NCI-H1930 (cell line): ENCODE results near the gene RBM19.
"Not testable (repeated sequence)": the region's sequence is repeated elsewhere in the genome, so short reads cannot be mapped to it uniquely, and the experiment has no call there.

ENCODE experiments used
- DNase-seq, 2 experiments: peaks; one replicate each; lab custom pipeline; 2025; lab: John Stamatoyannopoulos, UW

Gene RBM19

DNA sequence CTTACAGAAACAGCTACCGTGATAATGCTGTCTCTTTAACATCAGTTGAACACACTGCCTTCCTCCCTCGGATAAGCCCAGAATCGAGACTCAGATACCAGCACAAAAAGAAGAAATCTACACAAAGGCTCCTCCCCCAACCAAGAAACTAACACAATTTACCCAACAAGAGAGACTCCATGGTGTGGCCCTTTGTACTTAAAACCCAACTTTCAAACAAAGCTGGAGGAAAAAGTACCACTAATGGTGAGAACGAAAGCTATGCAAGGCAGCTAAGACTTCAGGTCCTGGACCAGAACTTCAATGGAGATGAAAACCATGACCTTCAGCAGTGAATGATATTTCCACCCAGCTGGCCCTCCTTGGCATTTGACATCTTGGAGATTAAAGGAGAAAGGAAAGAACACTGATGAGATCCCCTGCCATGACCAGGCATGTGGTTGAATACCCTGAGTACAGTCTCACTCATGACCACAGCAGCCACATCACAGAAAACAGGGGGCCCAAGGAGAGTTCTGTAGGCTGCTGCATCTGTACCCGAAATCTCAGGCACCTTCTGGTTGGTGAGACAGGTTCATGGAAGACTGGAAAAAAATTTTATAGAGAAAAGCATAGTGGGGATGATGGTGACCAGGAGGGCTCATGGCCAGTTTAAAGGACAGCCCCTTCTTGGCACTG is 36.7 kb downstream of the RBM19 start:
- no peak for DNase-seq

DNA sequence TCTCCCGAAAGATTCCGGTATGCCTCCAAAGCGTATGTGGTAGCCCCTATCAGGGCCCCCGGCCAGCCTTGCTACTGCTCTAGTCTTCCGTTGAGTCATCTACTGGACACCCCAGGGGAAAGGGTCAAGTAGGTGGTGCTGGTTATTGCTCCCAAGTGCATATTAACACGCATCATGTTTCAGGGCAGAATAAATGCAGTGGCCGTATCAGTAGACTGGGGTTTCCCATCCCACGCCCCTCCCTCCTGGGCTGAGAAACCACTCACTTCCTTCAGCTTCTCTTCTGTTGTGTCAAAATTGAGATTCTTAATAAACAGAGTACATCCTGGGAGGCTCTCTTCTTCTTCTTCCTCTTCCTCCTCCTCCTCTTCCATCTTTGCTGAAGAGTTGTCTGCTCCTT is 39.3 kb downstream of the RBM19 start:
- DNase-seq, result no peak

DNA sequence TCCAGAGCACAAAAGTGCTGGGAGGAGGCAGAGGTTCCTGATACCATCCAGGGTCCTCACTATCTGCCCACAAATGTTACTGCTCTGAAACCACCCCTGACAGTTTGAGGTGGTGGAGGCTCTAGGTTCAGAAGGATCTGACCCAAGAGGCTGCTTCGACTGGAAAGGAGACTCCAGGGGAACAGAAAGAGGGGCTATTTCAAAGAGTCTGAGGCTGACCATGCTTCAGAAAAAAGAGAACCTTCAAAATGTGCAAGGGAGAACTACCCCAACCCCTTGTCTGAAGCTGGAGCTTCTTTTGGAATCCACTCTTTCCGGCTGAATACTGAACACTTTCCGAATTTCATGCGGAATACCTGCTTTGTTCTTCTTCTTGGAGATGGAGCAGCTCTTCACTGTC is 41.8 kb downstream of the RBM19 start:
- no peak for DNase-seq

DNA sequence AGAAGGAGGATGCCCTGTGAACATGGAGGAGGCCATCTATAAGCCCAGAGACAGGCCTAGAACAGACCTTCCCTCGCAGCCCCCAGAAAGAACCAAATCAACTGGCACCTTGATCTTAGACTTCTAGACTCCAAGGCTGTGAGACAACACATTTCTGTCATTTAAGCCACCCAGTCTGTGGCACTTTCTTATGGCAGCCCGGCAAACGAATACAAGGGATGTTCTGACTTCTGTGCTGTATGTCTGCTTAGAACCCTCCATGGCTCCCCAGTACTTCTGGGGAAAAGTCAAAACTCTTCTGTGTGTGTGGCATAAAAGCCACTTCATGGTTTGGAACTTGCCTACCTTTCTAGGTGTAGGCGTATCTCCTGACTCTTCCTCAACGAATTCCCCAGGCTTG is 42.9 kb downstream of the RBM19 start:
- no peak for DNase-seq

DNA sequence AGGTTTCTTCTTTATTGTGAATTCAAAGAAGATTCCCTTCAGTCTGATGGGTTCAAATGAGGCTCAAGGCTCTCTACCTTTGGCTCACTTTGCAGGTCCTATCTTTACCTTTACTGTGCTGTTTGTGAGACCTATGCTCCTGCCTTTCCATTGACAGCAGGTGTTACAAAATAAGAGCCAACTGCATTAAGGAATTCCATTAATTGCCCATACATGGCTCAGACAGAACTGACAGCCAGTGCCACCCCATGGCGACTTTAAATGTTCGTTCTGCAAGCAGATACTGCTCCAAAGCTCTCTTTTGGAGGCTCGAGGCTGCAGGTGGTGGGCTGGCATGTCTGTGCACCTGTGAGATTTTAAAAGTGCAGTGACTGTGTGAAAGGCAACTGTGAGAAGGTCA is 44.7 kb downstream of the RBM19 start:
- no peak for DNase-seq

DNA sequence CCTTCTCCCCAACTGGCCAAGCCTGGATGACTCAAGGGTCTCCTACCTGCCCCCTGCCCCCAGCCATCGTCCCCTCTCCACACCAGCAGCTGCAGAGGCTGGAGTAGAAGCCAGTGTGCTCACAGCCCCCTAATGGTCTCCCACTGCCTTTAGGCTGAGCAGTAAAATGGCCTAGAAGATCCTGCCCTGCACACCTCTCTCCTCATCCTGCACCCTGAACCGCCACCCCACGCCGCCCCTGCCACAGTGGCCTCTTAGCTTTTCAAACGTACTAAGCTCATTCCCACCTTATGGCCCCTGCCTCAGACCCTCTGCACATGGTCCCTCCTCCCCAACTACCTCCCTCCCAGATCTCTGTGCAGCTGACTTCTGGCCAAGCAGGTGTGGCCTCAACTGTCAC is 46.3 kb downstream of the RBM19 start:
- DNase-seq, result no peak

DNA sequence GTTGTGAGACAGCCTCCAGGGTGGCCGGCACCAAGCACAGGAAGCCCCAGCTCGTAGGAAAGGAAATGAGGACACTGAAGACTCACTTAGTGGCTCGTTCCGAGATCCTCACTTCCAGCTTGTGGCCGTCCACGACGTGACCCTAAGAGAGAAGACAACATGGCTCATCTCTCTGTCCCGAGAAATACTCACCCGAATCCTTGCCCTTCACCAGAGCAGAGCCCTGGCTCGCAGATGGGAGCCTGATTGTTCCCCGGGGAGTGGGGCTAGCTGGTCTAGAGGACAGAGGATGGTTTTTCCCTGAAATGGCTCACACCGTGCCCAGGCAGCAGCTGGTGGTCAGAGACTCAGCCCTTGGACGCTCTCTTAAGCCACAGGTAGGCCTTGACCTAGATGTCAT is 47.8 kb downstream of the RBM19 start:
- no peak for DNase-seq

DNA sequence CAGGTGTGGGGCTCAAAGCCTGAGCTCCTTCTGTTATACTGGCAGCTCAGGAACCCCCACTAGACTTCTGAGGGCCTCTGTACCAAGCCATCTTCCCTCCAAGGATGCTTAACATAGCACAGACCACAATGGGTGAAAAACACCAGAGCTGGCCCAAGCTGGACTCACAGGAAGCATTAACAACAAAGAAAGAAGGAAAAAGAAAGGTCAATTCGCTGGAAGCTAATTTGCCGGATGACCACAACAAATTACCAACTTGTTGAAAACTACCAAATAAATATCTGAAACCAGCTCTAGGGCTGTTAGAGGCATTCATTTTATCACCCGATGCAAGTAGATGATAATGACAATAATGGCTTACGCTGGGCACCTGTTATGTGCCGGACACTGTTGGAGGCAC is 48.7 kb downstream of the RBM19 start:
- DNase-seq, result no peak

DNA sequence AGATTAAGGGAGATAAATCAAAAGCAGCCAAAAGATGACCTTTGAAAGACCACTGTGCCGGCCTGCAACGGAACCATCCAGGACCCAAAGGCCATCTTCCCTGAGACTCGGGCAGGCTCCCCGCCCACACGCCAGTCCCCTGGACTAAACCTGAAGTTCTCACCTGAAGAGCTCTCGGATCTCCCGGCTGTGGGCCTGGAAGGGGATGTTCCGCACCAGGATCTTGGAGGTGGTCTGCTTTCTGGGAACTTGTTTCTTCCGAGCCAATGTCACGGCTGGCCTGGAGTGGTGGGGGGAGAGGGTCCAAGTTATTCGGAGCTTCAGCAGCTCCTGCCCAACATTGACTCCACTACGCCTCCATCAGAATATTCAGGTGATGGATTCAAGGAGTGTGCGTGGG is 51.3 kb downstream of the RBM19 start:
- DNase-seq, result no peak

DNA sequence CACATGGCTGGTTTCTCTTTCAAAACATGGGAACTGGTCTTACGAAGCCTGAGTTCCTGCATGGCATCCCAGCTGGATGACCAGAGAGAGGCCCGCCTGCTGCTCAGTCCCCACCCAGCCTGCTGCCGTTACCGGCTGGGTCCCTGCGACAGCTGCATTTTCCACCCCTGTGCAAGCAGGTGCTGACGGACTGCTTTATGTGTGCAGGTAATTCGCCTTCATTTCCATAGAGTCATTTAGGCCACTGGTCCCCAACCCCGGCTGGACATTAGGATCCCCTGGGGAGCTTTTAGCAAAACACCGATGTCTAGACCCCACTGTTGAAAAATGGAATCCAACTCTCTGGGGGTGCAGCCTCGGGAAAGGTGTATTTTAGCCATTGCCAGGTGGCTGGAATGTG is 51.9 kb downstream of the RBM19 start:
- DNase-seq, result no peak

DNA sequence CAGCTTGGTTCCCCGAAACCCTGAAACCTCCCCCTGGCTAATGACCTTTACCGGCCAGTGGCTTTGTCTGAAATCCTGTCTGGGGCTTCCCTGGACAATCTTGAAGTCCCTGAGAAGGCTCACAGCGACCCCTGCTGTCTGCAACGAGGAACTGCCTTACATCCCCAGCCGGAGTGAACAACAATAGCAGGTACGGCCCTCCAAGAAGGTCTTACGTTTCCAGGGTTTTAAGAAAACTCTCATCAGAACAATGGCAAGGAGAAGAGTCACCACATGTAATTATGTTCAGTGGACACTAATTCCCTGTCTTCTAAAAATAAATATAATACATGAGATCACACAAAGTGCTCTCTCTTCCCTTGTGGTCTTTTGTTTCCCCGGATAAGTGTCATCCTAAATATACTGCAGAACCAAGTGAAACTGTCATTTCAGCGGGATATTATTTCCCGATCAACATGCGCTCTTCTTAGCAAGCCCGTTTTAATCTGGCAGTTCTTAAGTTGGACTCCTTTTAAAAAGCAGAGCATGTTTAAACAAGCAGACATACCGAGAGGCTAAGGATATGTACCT is 53.3 kb downstream of the RBM19 start:
- DNase-seq, result peak; percentile 34 to 48

DNA sequence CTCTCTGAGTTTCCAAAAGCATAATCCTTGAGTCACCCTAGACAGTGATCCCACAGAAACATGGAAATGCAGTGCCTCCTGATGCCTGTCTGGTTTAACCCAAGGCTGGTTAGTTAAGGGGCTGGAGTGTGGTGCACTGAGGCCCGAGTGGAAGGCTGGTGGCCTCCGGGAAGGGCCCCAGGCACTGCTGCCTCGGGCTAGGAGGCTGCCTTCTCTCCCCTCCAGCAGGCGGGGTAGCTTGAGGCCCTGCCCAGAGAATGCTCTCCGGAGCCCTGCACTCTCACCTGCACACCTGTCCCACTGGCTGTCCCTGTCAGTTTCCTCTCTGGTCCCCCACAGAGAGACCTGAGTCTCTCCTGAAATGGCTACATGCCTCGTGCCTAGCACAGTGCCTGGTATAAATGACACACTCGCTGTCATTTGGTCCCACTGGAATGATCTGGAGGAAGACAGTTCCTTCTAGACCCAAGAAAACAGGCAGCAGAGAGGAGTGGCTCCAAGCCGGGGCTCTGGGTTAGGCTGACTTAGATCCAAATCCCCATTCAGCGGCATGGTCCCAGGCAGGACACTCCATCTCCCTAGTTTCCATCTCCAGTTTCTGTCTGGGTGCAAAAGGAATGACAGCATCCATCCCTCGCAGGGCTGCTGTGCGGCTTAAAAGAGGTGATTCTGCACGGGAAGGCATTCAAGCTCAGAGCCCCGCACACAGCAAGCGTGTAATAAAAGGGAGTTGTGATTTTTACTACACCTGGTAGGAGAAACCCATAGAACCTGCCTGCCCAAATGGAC is 54.0 kb downstream of the RBM19 start:
- no peak for DNase-seq

DNA sequence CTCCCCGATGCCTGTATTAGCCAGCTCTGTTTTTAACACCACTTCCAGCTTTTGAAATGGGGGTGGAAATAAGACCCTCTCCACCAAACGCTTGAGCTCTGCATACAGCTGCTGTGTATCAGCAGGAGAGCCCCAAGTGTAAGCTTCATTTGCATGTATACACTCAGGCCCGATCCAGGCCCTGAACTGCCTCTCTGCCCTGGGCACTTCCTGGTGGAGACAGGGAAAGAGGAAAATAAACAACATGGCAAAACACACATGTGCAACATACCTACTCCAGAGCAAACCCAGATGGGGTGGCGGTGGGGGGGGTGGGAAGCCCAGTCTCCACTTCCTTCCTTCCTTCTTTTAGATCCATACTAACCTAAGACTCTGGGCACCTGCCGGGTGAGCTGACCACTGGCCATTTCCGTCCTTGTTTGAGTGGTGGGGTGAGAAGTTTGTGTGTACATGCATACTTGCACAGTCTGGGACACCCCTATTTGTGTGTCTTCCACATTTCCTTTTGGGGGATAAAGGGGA is 55.3 kb downstream of the RBM19 start:
- no peak for DNase-seq

DNA sequence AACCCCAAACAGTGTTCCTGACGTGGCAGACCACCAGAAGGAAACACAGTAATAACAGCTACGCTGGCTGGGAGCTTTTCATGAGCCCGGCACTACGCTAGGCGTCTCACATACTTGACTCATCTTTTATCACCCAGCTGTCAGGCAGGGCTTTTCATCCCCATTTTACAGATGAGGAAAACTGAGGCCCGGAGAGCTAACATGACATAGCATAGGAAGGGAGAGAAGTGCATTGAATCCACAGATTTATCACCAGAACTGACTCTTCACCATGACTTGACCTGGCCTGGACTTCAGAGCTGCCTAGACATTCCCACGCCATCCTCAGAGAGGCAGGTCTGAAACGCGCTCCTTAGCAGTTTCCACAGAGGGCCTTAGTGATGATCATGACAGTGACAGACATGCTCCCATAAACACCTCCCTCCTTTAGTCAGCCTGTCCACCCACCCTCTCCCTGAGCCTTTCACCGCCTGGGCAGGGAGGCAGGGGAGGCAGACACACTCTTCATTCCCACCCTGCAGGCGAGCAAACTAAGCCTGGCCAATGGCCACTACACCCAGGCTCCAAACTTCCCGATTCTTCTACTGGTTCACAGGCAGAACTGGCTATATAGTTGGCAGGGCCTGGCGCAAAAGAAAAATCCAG is 56.2 kb downstream of the RBM19 start:
- DNase-seq, result no peak

DNA sequence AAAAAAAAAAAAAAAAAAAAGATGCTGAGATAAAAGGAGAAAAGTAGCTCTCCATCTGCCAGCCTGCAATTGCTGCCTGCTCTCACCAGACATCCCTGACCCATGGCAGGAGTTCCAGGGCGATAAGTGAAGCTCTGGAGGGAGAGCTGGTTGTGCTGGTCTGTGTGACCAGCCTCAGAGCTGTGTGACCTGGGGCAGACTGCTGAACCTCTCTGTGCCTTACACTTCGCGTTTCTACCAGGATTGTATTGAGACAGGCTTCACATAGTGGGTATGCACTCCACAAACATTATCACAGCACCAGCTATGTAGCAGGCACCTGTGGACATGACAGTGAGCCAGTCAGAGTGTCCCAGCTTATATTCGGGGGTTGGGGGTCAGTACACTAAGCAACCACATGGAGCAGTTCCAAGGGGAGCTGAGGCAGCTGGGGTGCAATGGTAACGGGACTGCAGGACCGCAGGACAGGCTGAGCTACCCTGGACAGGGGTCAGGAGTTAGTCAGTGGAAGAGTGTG is 57.5 kb downstream of the RBM19 start:
- no peak for DNase-seq

DNA sequence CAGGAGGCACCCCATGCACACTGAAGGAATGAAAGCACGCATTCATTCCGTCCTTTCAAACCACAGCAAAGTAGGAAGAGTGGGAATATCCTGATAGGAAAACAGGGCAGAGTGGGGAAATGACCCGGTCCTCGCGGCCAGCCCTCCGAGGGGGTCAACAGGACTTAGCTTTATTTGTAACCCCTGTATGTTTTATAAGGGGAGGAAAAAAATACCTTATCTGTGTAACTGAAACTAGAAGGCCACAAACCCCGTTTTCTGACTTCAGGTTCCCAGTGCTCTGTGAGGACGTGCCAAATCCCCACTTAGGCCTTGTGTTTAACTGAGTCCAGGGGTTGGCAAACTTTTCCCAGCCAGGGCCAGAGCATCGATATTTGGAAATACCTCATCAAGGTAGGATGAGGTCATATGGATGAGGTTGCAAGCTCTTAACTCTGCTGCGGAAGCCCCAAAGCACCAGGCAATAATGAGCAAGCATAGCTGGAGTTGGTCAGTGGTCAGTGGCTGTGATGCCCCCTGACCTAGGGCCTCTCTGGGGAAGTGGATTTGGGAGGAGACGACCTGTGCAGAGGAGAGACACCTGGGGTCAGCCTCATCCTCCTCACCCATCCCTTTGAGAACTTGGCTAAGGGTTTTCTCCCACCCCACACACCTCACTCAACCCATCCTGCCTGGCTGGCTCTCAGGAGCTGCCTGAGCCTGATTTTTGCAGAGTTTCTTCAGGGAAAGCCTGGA is 58.5 kb downstream of the RBM19 start:
- DNase-seq, result no peak

DNA sequence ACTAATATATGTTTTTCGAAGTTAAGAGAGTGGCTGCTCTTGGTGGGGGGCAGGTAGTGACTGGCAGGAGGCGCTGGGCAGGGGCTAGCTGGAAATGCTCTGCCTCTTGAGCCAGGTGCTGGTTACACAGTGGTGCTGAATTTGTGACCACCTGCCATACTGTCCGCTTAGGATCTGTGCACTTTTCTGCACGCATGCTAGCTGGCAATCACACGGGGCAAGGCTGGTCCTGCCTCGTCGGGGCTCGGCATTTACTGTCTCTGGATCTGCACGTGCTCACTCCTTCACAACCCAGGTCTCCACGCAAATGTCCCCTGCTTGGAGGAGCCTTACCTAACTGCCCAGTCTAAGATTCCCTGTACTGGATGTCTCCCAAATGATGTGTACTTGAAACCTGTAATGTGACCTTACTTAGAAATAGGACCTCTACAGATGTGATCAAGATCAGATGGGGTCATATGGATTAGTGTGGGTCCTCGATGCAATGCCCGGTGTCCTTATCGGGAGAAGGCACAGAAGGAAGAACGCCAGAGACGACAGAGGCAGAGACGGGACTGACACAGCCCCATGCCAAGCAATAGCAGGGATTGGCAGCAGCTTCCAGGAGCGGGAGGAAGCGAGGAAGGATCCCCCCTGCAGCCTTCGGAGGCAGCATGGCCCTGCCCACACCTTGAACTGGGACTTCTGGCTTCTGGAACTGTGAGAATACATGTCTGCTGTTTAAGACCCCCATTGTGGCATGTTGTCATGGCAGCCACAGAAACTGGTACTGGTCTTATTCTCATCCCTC is 59.5 kb downstream of the RBM19 start:
- DNase-seq, result no peak

DNA sequence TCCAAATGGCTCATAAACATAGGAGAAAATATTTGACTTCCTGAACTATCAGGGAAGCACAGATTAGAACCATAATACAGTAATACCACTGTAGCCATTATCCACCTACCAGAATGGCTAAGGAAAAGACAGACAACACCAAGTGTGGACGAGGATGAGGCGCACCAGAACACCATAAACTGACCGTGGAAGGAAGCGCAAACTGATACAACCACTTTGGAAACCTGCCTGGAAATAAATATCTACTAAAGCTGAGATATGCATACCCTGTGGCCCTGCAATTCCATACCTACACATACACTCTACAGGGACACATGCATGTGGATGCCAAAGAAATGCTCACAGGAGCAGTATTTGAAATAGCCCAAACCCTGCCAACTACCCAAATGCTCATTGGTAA is 60.3 kb downstream of the RBM19 start:
- DNase-seq, result no peak

DNA sequence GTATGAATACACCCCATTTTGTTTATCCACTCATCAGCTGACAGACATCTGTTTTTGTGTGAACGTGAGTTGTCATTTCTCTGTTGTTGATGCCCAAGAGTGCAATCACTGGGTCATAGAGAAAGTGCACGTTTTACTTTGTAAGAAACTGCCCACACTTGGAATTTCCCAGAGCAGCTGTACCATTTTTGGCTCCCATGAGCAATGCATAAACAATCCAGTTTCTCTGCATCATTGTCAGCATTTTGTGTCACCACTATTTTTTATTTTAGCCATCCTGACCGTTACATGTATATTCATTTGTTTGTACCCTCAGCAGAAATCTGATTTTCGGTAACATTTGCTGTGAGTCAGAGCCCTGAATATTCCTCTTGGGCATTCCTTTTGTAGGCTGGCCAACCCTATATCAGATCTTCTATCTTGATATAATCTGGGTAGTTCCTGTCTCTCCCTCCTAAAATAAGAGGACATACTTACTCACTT is 62.7 kb downstream of the RBM19 start:
- DNase-seq, result no peak

DNA sequence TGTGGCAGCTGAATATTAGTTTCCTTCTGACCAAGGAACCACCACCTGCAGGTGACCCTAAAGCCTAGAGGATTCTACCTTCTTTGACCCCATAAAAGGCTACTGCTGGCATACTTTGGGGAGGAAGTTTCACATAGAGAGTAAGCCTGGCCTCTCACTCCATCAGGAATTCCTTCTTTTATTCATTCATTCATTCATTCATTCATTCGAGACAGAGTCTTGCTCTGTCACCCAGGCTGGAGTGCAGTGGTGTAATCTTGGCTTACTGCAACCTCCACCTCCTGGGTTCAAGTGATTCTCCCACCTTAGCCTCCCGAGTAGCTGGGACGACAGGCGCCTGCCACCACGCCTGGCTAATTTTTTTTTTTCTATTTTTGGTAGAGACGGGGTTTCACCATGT is 64.8 kb downstream of the RBM19 start:
- not testable (repeated sequence) for DNase-seq

DNA sequence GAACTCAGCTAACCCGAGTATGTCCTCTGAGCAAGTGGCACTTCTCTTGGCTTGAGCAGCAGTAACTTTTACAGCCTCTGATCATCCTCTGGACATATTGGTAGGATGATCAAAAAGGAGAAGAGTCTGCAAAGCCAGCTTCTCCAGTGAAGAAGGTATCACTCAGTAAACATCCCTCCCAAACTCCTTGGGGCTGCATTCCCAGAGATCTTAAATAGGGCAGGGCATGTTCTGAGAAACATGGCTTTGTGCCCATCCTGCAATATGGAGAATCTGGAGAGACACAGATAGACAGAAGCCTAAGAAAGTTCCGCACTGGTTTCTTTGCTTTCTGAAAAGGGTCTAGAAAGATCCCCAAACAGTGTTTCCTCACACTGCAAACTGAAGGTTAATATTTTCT is 65.4 kb downstream of the RBM19 start:
- DNase-seq, result no peak
